SKM-1 (cell line): ENCODE data around the gene ADCY5.

ENCODE experiments used
- DNase-seq: peaks from one replicate; lab custom pipeline; 2025; ENCODE audit not compliant: unreplicated experiment; lab: John Stamatoyannopoulos, UW

The ADCY5 gene

GRCh38 chr3:123388042-123388441 is 60.8 kb downstream of the ADCY5 start:
- no peak for DNase-seq

DNA sequence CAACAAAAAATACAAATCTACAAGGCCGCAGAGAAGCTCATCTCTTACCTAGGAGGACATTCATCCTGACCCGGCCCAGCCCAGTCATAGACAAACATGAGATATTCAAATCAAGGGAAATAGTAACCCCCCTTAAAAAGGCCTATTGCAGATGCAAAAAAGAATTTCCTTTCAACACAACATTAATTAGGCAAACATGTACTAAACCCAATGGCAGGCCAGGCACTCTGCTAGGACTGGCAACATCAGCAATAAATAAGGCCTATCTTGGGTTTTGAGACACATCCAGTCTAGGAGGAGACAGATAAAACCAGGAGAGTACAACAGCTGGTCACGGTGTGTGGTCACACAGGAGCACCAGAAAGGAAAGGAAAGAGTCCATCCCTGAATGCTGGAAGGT is 61.4 kb downstream of the ADCY5 start:
- no peak for DNase-seq

GRCh38 chr3:123386477-123387040 is 62.3 kb downstream of the ADCY5 start:
- DNase-seq, result no peak

DNA sequence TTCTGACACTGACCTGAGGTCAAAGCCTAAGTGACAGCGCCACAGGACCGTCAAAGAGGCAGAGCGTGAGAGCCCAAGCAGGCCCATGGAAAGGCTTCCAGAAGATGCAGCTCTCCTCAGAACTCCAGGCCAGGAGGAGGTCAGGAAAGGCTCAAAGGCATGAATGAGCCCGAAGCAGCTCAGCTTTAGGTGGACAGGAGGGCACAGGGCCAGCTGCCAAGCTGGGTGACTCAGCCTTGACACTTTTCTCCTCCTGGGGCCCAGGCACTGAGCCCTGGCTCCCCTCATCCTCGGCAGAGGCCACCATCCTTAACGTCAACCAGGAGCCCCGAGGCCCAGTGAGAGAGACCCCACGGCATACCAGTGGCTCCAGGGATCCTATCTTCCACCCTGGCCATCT is 62.9 kb downstream of the ADCY5 start:
- DNase-seq, result no peak

- DNase-seq, result no peak
These were observed 63.4 kb downstream of the ADCY5 start for GRCh38 chr3:123385499-123385898.

DNA sequence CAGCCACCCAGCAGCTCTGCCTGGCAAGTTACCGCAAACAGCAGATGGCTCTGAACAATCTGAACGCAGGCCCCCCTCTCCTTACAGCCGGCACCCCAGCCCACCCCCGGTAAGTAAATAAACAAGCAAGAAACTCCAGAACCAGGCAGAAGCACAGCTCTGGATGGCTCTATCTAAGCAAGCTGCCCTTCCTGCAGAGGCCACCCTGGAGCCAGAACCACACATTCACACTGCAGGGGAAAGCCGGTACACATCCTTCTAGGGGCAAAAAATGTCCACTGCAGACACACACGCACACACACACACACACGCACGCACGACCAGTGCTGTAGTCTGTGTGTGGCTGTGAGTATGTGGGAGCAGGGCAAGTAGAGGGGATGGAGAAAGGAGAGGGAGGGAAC is 63.9 kb downstream of the ADCY5 start:
- no peak for DNase-seq

DNA sequence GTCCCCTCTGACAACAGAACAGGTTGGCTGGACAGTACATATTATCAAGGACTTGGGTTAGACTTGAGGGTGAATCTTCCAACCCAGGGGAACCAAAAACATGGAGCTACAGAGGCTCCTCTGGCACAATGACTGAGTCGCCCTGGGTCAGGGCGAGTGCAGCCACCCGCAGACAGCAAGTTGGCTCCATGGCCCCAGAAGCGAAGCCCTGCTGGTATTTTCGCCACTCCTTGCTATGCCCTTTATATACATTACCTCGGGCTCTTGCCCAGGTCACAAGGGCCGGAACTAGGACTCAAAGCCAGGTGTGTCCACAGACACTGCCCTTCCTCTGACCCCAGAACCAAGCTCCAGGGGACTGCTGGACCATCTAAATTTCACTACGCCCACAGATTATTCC is 64.6 kb downstream of the ADCY5 start:
- no peak for DNase-seq

DNA sequence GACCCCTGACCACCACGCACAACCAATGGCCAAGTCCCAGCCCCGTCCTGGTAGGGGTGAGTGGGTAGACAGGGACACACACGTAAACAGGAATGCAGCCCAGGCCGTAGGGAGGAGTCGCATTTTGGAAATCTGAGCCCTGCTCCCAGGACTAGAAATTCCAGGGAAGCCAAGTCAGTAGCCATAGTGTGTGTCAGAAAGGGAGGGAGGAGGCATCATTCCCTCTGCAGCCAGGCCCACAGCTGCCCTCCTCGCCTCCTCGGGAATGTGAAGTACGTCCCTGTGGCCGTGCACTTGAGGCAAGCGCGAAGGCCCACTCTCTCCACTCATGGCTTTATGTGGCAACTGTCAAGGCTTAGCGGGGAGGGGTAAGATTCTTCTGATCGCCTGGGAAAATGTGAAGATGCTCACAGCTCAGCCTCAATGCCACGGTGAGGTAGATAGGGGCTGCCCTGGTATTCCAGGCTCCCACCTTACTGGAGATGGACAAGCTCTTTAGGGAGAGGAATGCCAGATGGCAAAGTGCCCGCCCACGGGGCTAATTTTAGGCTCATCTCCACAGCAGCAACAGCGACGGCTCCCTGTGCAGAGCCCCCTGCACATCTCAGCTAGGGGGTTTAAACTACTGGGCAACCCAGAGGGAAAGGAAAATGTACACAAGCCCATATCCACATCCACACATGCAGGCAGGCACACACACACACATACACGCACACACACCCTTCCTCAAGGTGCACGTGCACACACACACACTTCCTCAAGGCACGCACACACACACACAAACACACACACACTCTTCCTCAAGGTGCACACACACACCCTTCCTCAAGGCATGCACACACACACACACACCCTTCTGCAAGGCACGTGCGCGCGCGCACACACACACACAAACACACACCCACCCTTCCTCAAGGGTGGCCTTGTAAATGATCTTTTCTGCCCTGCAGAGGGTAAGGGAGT is 65.5 kb downstream of the ADCY5 start:
- DNase-seq, result no peak

- DNase-seq, result no peak
These were observed 68.6 kb downstream of the ADCY5 start for GRCh38 chr3:123380261-123380660.

DNA sequence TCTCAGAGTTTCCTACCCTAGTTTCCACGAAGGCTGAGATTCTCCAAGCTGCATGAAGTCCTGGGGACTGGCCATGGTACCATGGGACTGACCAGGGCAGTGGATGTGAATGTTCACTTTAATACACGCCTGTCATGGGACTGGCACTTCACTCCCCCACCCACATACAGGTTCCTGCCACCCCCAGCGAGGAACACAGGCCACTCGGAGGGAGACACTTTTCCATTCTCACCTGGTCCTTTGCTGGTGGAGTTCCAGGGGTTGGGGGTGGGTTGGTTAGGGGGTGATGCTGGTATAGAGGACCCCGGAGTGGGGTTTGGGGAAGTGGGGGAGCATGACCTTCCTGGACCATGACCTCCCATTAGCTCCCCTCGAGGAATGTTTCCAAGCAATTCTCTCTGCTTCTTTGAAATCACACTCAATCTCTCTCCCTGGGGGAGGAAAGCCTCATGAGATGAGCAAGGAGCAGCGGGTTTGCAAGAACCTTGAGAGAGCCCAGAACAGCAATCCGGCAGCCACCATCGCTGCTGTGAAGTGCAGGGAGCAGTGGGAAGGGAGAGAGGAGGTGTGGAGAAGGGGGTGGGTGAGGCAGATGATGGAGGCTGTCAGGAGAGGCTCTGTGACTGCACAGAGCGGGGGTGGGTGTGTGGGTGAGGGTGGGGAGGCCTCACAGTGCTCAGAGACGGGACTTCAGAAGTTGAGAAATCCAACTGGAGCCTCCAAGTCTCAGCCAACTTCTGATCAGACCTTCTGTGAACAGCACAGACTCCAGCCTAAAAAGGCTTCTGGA is 69.7 kb downstream of the ADCY5 start:
- DNase-seq, result no peak

DNA sequence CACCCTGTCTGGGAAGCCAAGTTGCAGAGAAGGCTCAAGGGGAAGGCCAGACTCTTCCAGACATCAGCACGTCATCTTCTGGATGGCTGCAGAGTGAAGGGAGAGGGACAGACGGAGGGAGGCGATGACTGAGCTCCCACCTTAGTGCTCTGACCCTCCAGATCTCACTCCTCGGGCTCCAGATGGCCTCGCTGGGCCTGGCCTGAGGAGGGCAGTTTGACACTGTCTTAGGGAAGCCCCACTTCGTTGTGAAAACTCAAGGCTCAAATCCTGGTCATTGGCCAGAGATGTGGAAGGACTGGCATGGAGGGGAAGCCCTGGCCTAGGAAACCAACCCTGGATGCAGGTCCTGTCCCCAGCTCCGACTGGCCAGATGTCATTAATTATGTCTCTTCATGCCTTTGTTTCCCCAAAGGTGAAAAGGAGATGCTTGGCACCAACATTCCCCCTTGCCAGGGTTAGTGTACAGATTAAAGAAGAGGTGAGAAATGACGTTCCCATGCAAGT is 70.4 kb downstream of the ADCY5 start:
- no peak for DNase-seq

GRCh38 chr3:123377243-123377740 is 71.6 kb downstream of the ADCY5 start:
- no peak for DNase-seq

DNA sequence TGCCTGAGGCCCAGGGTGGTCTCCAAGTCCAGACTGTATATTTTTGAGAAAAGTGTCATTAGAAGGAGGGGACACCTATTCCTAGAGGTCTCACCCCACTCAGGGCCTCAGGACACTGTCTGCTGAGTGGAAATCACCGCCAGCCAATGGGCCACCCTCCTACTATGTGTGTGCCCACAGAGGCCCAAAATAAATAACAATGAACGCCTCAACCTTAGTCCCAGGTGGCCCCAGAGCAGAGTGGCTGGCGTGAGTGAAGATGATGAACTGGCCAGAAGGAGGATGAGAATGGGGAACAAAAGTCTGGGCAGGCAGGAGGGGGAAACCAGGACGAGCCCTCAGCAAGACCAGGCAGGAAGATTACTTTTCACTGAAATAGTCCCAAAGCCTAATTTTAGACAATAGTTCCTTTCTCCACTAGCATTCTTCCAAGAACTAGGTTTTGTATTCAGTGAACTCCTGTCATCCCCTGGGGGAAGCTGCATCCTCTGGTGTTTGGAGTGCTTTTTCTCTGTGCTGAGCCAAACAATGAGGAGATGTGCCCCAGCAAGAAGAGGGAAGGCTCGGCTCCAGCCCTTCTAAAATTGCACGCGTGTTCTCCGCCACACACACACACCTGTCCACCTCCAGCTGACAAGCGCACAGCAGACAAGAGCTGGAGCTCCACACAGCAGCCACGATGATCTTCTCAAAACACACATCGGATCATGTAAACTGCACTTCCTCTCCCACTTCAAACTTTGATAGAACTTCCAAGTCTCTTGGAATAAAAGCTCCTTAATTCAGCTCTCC is 72.2 kb downstream of the ADCY5 start:
- no peak for DNase-seq

DNA sequence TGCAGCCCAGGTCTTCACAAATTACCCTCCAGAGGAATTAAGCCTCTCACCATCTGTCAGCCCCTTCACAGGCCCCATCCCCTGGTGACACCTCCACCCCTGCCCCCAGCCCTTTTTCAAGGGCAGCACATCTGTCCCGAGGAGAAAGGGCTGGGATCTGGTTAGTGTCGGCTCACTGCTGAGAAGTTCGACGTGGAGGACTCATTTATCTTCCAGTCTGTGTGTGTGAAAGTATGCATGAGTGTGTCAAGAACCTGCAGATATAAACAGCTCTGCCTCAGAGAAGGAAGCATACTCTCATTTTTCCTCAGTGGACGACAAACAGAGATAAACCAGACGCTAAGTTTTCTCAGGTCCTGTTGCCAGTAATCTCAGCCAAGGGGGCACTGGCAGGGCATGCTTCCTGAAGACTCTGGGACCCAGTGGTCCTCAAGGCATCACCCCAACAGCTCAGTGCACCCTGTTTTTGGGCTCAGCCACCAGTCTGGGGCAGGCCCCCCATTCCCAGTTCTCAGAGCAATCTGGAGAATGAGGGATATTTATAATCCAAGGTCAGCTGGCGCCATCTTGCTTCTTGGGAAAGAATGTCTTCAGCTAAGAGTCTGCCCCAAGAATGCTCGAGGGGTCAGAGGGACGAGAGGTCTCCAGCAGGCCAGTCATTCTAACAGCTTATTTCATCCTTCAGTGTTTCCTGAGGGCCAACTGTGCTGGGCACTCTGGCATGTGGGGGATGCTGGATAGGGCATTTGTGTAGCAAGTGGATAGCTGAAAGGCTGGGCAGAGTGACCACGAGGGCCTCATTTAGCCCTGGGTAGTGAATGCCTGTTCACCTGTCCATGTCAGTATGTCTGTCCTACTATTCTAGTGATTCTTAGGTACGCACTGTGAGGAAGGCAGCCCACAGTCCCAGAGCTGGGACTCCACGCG is 73.6 kb downstream of the ADCY5 start:
- DNase-seq, result no peak

GRCh38 chr3:123374016-123374415 is 74.9 kb downstream of the ADCY5 start:
- DNase-seq, result no peak

- no peak for DNase-seq
These were observed 75.4 kb downstream of the ADCY5 start for GRCh38 chr3:123373474-123373987.

GRCh38 chr3:123372686-123373473 is 76.0 kb downstream of the ADCY5 start:
- DNase-seq, result no peak

- no peak for DNase-seq
These were observed 76.8 kb downstream of the ADCY5 start for GRCh38 chr3:123371859-123372685.
